Measurements from ENCODE around the gene KCTD14.
"Not testable (repeated sequence)": the region's sequence is repeated elsewhere in the genome, so short reads cannot be mapped to it uniquely, and the experiment has no call there.

The KCTD14 gene

DNA sequence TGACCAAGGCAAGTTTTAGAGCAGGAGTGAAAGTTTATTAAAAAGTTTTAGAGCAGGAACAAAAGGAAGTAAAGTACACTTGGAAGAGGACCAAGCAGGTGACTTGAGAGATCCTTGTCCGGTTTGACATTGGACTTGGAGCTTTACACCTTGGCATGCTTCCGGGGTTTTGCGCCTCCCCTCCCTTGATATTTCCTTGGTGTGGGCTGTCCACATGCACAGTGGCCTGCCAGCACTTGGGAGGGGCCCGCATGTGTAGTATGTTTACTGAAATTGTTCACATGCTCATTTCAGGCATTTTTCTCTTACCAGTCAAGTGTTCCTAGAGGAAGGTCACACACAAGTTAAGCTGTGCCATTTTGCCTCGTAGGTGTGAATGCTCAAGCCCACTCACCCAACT lies 21.6 kb upstream of the KCTD14 start:
- no peak overlapping the region for H3K4me3 ChIP-seq (ENCODE audit: low read depth, low read length, poor library complexity, severe bottlenecking)
- H3K4me2 ChIP-seq (ENCODE audit: low read length) = no peak overlapping the region
- H3K4me1 ChIP-seq (ENCODE audit: insufficient read depth, low read length, severe bottlenecking) = peaks cover 13% of the 10 kb centered on the region
- no peak for TF ChIP-seq EZH2 (IDR thresholded peaks at IDR 0.05; ENCODE audit: borderline replicate concordance, low read length)
- TF ChIP-seq, protein P1, sequence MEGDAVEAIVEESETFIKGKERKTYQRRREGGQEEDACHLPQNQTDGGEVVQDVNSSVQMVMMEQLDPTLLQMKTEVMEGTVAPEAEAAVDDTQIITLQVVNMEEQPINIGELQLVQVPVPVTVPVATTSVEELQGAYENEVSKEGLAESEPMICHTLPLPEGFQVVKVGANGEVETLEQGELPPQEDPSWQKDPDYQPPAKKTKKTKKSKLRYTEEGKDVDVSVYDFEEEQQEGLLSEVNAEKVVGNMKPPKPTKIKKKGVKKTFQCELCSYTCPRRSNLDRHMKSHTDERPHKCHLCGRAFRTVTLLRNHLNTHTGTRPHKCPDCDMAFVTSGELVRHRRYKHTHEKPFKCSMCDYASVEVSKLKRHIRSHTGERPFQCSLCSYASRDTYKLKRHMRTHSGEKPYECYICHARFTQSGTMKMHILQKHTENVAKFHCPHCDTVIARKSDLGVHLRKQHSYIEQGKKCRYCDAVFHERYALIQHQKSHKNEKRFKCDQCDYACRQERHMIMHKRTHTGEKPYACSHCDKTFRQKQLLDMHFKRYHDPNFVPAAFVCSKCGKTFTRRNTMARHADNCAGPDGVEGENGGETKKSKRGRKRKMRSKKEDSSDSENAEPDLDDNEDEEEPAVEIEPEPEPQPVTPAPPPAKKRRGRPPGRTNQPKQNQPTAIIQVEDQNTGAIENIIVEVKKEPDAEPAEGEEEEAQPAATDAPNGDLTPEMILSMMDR (IDR thresholded peaks at IDR 0.05; ENCODE audit: low read length) = no peak
- H3K27me3 ChIP-seq (ENCODE audit: insufficient read depth, low read length) = no peaks in the 10 kb centered on the region
- H3K9me3 ChIP-seq (ENCODE audit: low read length) = no peaks in the 10 kb centered on the region
- no peaks in the 10 kb centered on the region for H3K36me3 ChIP-seq (ENCODE audit: insufficient read depth, low read length)
- H3K27ac ChIP-seq (ENCODE audit: low read depth, low read length, poor library complexity, severe bottlenecking) = no peak overlapping the region
- H4K20me1 ChIP-seq (ENCODE audit: insufficient read depth, low read length) = no peaks in the 10 kb centered on the region
- no peaks in the 10 kb centered on the region for H3F3A ChIP-seq (ENCODE audit: insufficient read depth, low read length)
- H3K79me2 ChIP-seq (ENCODE audit: insufficient read depth, low read length) = no peaks in the 10 kb centered on the region
- H2AFZ ChIP-seq (ENCODE audit: low read length) = no peak overlapping the region
- H3K9ac ChIP-seq (ENCODE audit: low read length) = no peak overlapping the region
- no peaks in the 10 kb centered on the region for H3K9me2 ChIP-seq (ENCODE audit: low read depth, low read length)

DNA sequence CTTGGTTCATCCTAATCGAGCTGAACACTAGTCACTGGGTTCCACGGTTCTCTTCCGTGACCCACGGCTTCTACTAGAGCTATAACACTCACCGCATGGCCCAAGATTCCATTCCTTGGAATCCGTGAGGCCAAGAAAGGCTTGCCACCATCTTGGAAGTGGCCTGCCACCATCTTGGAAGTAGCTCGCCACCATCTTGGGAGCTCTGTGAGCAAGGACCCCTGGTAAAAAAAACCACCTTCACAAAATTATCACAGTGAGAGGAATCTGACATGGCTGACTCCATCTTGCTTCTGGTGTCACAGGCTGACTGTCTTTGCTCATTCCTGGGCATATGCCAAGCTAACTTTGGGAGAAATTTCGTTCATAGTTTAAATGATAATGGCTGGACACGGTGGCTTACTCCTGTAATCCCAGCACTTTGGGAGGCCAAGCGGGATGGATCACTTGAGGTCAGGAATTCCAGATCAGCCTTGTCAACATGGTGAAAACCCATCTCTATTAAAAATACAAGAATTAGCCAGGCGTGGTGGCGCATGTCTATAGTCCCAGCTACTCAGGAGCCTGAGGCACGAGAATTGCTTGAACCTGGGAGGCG lies 18.9 kb upstream of the KCTD14 start:
- no peak overlapping the region for H3K4me2 ChIP-seq (ENCODE audit: low read length)
- no peak overlapping the region for H3K9ac ChIP-seq (ENCODE audit: low read length)
- H3K27me3 ChIP-seq (ENCODE audit: insufficient read depth, low read length) = no peaks in the 10 kb centered on the region
- peaks cover 24% of the 10 kb centered on the region for H3K4me1 ChIP-seq (ENCODE audit: insufficient read depth, low read length, severe bottlenecking)
- no peaks in the 10 kb centered on the region for H4K20me1 ChIP-seq (ENCODE audit: insufficient read depth, low read length)
- no peaks in the 10 kb centered on the region for H3K9me2 ChIP-seq (ENCODE audit: low read depth, low read length)
- H3K9me3 ChIP-seq (ENCODE audit: low read length) = no peaks in the 10 kb centered on the region
- H3K36me3 ChIP-seq (ENCODE audit: insufficient read depth, low read length) = no peaks in the 10 kb centered on the region
- no peaks in the 10 kb centered on the region for H3K79me2 ChIP-seq (ENCODE audit: insufficient read depth, low read length)
- H2AFZ ChIP-seq (ENCODE audit: low read length) = no peak overlapping the region
- H3F3A ChIP-seq (ENCODE audit: insufficient read depth, low read length) = no peaks in the 10 kb centered on the region
- TF ChIP-seq, protein P1 (IDR thresholded peaks at IDR 0.05; ENCODE audit: low read length) = no peak
- no peak for TF ChIP-seq EZH2 (IDR thresholded peaks at IDR 0.05; ENCODE audit: borderline replicate concordance, low read length)
- no peak overlapping the region for H3K4me3 ChIP-seq (ENCODE audit: low read depth, low read length, poor library complexity, severe bottlenecking)
- H3K27ac ChIP-seq (ENCODE audit: low read depth, low read length, poor library complexity, severe bottlenecking) = no peak overlapping the region

DNA sequence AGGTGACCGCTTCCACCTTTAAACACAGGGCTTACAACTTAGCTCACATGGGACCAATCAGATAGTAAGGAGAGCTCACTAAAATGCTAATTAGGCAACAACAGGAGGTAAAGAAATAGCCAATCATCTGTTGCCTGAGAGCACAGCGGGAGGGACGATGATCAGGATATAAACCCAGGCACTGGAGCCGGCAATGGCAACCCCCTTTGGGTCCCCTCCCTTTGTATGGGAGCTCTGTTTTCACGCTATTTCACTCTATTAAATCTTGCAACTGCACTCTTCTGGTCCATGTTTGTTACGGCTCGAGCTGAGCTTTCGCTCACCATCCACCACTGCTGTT lies 18.3 kb upstream of the KCTD14 start:
- H2AFZ ChIP-seq (ENCODE audit: low read length); H3K9me2 ChIP-seq (ENCODE audit: low read depth, low read length); H3K36me3 ChIP-seq (ENCODE audit: insufficient read depth, low read length); H3K9ac ChIP-seq (ENCODE audit: low read length); H3K4me3 ChIP-seq (ENCODE audit: low read depth, low read length, poor library complexity, severe bottlenecking); H3K9me3 ChIP-seq (ENCODE audit: low read length); H4K20me1 ChIP-seq (ENCODE audit: insufficient read depth, low read length); H3K79me2 ChIP-seq (ENCODE audit: insufficient read depth, low read length); H3K4me2 ChIP-seq (ENCODE audit: low read length); H3K27me3 ChIP-seq (ENCODE audit: insufficient read depth, low read length); H3K27ac ChIP-seq (ENCODE audit: low read depth, low read length, poor library complexity, severe bottlenecking); H3F3A ChIP-seq (ENCODE audit: insufficient read depth, low read length): not testable (repeated sequence)
- peaks cover 24% of the 10 kb centered on the region for H3K4me1 ChIP-seq (ENCODE audit: insufficient read depth, low read length, severe bottlenecking)

DNA sequence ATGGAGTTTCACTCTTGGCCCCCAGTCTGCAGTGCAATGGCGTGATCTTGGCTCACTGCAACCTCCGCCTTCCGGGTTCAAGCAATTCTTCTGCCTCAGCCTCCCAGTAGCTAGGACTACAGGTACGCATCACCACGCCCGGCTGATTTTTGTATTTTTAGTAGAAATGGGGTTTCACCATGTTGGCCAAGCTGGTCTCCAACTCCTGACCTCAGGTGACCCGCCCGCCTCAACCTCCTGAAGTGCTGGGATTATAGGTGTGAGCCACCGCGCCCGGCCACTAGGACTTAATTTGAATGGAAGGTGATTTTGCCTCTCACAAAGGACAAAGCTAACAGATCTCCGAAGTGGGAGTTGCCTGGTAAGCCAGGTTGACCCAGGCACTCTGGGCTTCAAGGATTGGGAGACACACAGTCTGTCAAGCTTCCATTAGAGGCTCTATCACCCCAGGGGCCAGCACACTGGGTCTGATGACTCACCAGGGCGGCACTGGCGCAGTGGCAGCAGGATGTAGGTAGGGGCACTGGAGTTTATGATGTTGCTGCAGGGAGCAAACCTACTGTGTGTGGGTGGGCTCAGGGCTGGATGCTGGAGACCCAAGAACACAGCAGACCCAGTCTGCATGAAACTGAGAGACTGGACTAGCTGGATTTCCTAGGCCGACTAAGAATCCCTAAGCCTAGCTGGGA lies 17.8 kb upstream of the KCTD14 start:
- peaks cover 21% of the 10 kb centered on the region for H3K4me1 ChIP-seq (ENCODE audit: insufficient read depth, low read length, severe bottlenecking)
- no peak overlapping the region for H3K27ac ChIP-seq (ENCODE audit: low read depth, low read length, poor library complexity, severe bottlenecking)
- no peaks in the 10 kb centered on the region for H4K20me1 ChIP-seq (ENCODE audit: insufficient read depth, low read length)
- no peak overlapping the region for H3K9ac ChIP-seq (ENCODE audit: low read length)
- no peak overlapping the region for H2AFZ ChIP-seq (ENCODE audit: low read length)
- no peaks in the 10 kb centered on the region for H3K9me3 ChIP-seq (ENCODE audit: low read length)
- H3K9me2 ChIP-seq (ENCODE audit: low read depth, low read length) = no peaks in the 10 kb centered on the region
- TF ChIP-seq EZH2 (IDR thresholded peaks at IDR 0.05; ENCODE audit: borderline replicate concordance, low read length) = no peak
- TF ChIP-seq, protein P1 (IDR thresholded peaks at IDR 0.05; ENCODE audit: low read length) = no peak
- H3K4me2 ChIP-seq (ENCODE audit: low read length) = no peak overlapping the region
- H3F3A ChIP-seq (ENCODE audit: insufficient read depth, low read length) = no peaks in the 10 kb centered on the region
- H3K27me3 ChIP-seq (ENCODE audit: insufficient read depth, low read length) = no peaks in the 10 kb centered on the region
- H3K4me3 ChIP-seq (ENCODE audit: low read depth, low read length, poor library complexity, severe bottlenecking) = no peak overlapping the region
- H3K79me2 ChIP-seq (ENCODE audit: insufficient read depth, low read length) = no peaks in the 10 kb centered on the region
- H3K36me3 ChIP-seq (ENCODE audit: insufficient read depth, low read length) = no peaks in the 10 kb centered on the region
